Heart right ventricle (tissue), 16 donors: ENCODE data around the gene GRAMD2B. TPM values are rescaled to one million over a fixed set of nuclear protein-coding genes. Genes with fewer than 3 reads are reported as not detected.
A peak's percentile ranks its signal among the peaks of the same experiment; 100 is the strongest.

Experiments
- ATAC-seq, 8 donors: fragments of 200-7000 bp; cut with Tn5 transposase; one replicate each; pipeline ENCODE4 v1.9.1; 2020; ENCODE audit warnings: mild to moderate bottlenecking in 8 of 8, moderate library complexity in 8 of 8, moderate number of reproducible peaks in 1 of 8
- DNase-seq, 2 donors: peaks; one replicate each; pipeline ENCODE4 v3.0.0-alpha.2; 2020
- H3K27ac ChIP-seq, 10 donors: fragments of 200-600 bp; sonication (generic) in 2 of 10; one replicate each; pipeline versions ENCODE4 v1.5.0 to v1.8.0; 2020 to 2022; ENCODE audit warnings: mild to moderate bottlenecking in 3 of 10
- H3K27me3 ChIP-seq, 7 donors: fragments of 200-600 bp; one replicate each; pipeline ENCODE4 v1.8.0; 2021 to 2022; ENCODE audit warnings: mild to moderate bottlenecking in 2 of 7
- H3K36me3 ChIP-seq, 9 donors: fragments of 200-600 bp; sonication (generic) in 1 of 9; one replicate each; pipeline versions ENCODE4 v1.5.0 to v1.8.0; 2020 to 2022; ENCODE audit warnings: mild to moderate bottlenecking in 2 of 9
- H3K4me1 ChIP-seq, 9 donors: fragments of 200-600 bp; sonication (generic) in 1 of 9; one replicate each; pipeline versions ENCODE4 v1.5.0 to v1.8.0; 2020 to 2022; ENCODE audit warnings: mild to moderate bottlenecking in 4 of 9
- H3K4me3 ChIP-seq, 10 donors: fragments of 200-600 bp; sonication (generic) in 2 of 10; one replicate each; pipeline versions ENCODE4 v1.5.0 to v1.8.0; 2020 to 2022; ENCODE audit warnings: mild to moderate bottlenecking in 7 of 10, moderate library complexity in 2 of 10
- H3K9me3 ChIP-seq, 11 donors: fragments of 200-600 bp in 10 of 11; sonication (generic) in 2 of 11; one replicate each; pipeline versions ENCODE4 v1.5.0 to v1.8.0; 2013 to 2022; ENCODE audit warnings: mild to moderate bottlenecking in 2 of 11, control low read depth in 1 of 11, moderate library complexity in 1 of 11
- WGBS, 2 donors: extraction: QIAGEN DNeasy Blood & Tissue Kit; methylation state at CpG; one replicate each; pipeline ENCODE4 v1.1.7; 2013; ENCODE audit warnings: inconsistent platforms in 1 of 2; 5-methylcytosine and 5-hydroxymethylcytosine counted together
- intact Hi-C, 10 donors: fragments of 100-400 bp; cut with DNase I; formaldehyde crosslinking; loops; one replicate each; pipeline versions ENCODE4 v1.11.1 to v1.14.2; 2022
- polyA plus RNA-seq, 2 donors: library from polyadenylated mRNA; stranded (reverse); fragments of 200-250 nt; gene quantifications; one replicate each; pipeline ENCODE4 v1.2.3, GENCODE V29; 2013
- total RNA-seq, 10 donors: library from RNA; stranded (reverse); fragmentation: NEBNext Ultra II Directional in 3 of 10; extraction: Animal tissue kit (Norgen Biotek cat#: 25700) in 3 of 10; gene quantifications; one replicate each; pipeline versions ENCODE4 v1.2.1 to v1.2.4, GENCODE V29; 2021 to 2023
- TF ChIP-seq, protein P1 (sequence below), 9 donors: fragments of 200-600 bp; sonication (generic) in 2 of 9; IDR thresholded peaks; one replicate each; pipeline versions ENCODE4 v1.5.0 to v1.8.0; 2021 to 2022; ENCODE audit warnings: antibody characterized with exemption in 9 of 9, mild to moderate bottlenecking in 5 of 9, moderate library complexity in 1 of 9
- donor health status: Arrhythmogenic right ventricular cardiomyopathy.
- donor health status: ischemic (EF 13 %, LVEDD 7.1; RV severe dilation, severe dysfunction).
- donor health status: healthy with polysubstance abuse.
- donor health status: DM: no; HTN: yes; CAD: no.
- donor health status: DM: no; HTN: no; CAD: no.
- donor health status: ischemic (EF 25% LVEDD 6.9; RV normal size, moderate dysfunction).
- donor health status: ischemic (EF 25% LVEDD 5.7; RV mildly dilated, moderate dysfunction).
- donor health status: healthy.
- donor health status: DM: yes; HTN: yes; CAD: no.
- donor health status: Ischemic cardiomyopathy.
- donor health status: ischemic (EF 35%, LVEDD 5.7; RV mildly dilated, moderate dysfunction).
- donor health status: nonischemic (EF 11% LVEDD 7.7; RV severe dilation, severe dysfunction).
- donor health status: DM: yes; HTN: yes; CAD: no.
- donor health status: PGD.
- donor health status: ischemic (EF 29% LVEDD 5.4; RV normal size, mild dysfunction).
- donor health status: nonischemic (EF 23%, LVEDD 6.1; RV moderate dilation, normal function).

GRAMD2B gene
- total and polyA plus RNA-seq, 12 donors: 10.7 to 47.3 (median 33.7) TPM

DNA sequence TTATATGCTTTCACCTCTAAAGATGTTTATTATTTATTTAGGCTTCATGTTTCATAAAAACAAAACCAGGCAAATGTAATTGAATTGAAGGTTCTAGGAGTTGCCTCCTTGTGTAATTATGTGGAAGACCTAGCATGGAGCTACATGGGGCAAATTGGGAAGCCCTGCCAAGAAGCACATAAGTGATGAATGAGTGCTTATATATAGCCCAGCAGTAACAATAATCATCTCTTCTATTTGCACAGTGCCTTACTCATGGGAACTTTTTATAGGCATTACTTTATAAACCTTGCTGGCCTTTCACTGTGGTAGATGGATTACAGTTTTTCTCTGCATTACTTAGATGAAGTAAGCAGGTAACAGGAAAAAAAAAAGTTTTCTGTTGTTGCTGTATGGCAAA lies 40.0 kb upstream of the GRAMD2B start:
- Histone ChIP-seq H3K9me3 (peaks cover 0 to 25% (median 8%) of the 10 kb centered on the region in 11 donors), H3K27ac (peak overlapping the region in 2 of 10 donors; percentile 1 to 27), H3K4me3 (no peak overlapping the region), H3K36me3 (no peaks in the 10 kb centered on the region), H3K4me1 (peaks cover 0 to 27% (median 18%) of the 10 kb centered on the region in 9 donors), H3K27me3 (no peaks in the 10 kb centered on the region)
- peak in 5 of 8 donors; percentile 55 to 83 (median 64) for ATAC-seq
- intact Hi-C loops: no loop called here
- DNase-seq: no peak
- TF ChIP-seq, protein P1, sequence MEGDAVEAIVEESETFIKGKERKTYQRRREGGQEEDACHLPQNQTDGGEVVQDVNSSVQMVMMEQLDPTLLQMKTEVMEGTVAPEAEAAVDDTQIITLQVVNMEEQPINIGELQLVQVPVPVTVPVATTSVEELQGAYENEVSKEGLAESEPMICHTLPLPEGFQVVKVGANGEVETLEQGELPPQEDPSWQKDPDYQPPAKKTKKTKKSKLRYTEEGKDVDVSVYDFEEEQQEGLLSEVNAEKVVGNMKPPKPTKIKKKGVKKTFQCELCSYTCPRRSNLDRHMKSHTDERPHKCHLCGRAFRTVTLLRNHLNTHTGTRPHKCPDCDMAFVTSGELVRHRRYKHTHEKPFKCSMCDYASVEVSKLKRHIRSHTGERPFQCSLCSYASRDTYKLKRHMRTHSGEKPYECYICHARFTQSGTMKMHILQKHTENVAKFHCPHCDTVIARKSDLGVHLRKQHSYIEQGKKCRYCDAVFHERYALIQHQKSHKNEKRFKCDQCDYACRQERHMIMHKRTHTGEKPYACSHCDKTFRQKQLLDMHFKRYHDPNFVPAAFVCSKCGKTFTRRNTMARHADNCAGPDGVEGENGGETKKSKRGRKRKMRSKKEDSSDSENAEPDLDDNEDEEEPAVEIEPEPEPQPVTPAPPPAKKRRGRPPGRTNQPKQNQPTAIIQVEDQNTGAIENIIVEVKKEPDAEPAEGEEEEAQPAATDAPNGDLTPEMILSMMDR (IDR thresholded peaks at IDR 0.05): no peak

DNA sequence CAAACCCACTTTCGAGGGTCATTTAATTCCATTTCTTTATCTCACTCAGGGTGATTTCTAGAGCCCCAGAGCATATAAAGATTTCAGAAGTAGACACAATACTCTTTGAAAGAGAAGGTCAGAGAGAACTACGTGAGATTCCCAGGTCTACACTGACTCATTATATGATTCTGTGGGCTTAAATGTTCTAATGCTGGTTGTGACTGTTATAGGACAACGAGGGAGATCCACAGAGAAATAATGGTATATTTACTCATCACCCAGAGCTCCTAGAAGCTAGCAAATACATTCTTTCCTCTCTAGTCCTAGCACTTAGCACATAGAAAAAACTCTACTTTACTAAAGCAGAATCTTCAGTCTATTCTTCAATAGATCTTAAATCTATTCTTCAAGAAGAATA lies 39.4 kb upstream of the GRAMD2B start:
- Histone ChIP-seq H3K9me3 (peaks cover 0 to 25% (median 8%) of the 10 kb centered on the region in 11 donors), H3K4me3 (no peak overlapping the region), H3K4me1 (peaks cover 0 to 27% (median 18%) of the 10 kb centered on the region in 9 donors), H3K27ac (peak overlapping the region in 1 of 10 donors; percentile 27), H3K36me3 (no peaks in the 10 kb centered on the region), H3K27me3 (no peaks in the 10 kb centered on the region)
- intact Hi-C loops: no loop called here
- DNase-seq (no peak), ATAC-seq (no peak)
- 84 to 87% methylated on average over 3 of the region's 3 CpGs for WGBS, 2 donors
- TF ChIP-seq, protein P1 (IDR thresholded peaks at IDR 0.05): no peak

DNA sequence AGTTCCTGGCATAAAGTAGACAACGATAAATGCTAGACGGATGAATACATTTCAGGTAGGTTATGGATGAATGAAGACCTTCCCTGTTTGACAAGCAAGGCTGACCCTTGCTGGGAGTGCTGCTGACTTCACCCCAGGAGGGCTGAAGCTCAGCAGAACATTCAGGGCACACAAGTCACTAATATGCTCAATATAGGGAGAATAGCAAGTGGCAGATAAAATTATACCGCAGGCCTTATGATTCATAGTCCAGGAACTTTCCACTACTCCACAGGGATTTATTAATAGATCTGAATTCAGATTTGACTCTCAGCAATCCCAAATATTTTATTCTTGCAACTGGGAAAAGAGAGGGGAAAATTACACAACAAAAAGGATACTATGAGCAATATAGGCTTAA lies 38.2 kb upstream of the GRAMD2B start:
- ATAC-seq (peak in 6 of 8 donors; percentile 58 to 84 (median 68)), DNase-seq (no peak)
- no peaks in the 10 kb centered on the region for H3K27me3 ChIP-seq
- 56 to 65% methylated on average over 3 of the region's 3 CpGs for WGBS, 2 donors
- TF ChIP-seq, protein P1 (IDR thresholded peaks at IDR 0.05): no peak
- intact Hi-C loops: no loop called here
- H3K4me3 ChIP-seq: no peak overlapping the region
- H3K4me1 ChIP-seq: peaks cover 0 to 27% (median 18%) of the 10 kb centered on the region in 9 donors
- H3K36me3 ChIP-seq: no peaks in the 10 kb centered on the region
- H3K27ac ChIP-seq: peak overlapping the region in 8 of 10 donors; percentile 2 to 65 (median 42)
- peaks cover 0 to 23% (median 8%) of the 10 kb centered on the region in 11 donors for H3K9me3 ChIP-seq

DNA sequence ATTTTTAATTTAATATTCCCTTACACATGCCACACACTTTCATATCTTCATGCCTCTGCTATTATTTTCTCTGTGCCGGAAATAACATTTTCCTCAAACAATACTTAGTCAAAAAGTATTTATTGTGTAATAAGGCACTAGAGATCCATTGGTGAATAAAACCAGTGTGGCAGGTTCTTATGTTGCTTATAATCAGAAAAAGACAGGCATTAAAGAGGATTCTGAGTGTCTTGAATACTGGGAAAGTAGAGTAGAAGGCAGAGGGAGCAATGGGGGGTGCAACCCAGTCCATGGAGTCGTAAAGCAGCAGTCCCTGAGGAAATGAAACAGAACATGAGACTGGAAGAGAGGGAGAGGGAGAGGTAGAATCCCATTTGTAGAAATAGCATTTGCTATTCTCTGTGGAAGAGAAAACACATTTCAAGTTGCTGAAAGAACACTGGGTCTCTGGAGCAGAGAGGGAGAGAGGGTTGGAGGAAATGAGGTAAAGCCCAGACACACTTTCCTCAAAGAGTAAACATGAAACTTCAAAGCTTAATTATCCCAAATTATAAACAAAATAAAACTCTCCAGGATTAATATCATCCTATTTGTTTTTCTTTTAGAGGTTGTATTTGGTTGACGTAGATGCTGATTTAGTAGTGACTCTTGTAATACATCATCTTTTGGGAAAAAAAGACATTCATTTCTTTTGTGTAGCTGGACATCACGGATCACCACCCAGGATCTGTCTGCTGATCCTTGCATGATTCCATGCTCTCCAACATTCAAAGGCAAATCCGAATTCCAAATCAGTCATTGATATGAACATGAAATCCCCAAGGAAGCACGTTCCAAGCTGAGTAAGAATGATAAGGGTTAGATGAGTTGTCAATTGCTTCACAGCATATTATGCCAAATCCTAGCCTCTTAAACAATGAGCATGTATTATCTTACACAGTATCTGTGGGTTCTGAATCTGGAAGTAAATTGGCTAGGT lies 37.4 kb upstream of the GRAMD2B start:
- Histone ChIP-seq H3K27me3 (no peaks in the 10 kb centered on the region), H3K4me3 (no peak overlapping the region), H3K4me1 (peaks cover 0 to 27% (median 18%) of the 10 kb centered on the region in 9 donors), H3K27ac (peak overlapping the region in 7 of 10 donors; percentile 2 to 65 (median 54)), H3K36me3 (no peaks in the 10 kb centered on the region), H3K9me3 (peaks cover 0 to 15% (median 8%) of the 10 kb centered on the region in 11 donors)
- WGBS, 2 donors: 77 to 82% methylated on average over 6 of the region's 6 CpGs
- no peak for DNase-seq
- TF ChIP-seq, protein P1 (IDR thresholded peaks at IDR 0.05): no peak
- intact Hi-C loops: no loop called here
- ATAC-seq: peak in 3 of 8 donors; percentile 39 to 54 (median 40)
